Ishikawa (cell line): ENCODE data around the gene NAGLU.

Experiments used
- CEBPB ChIP-seq: IDR thresholded peaks from 2 replicates; pipeline ENCODE4 v1.6.1; 2012
- CREB1 ChIP-seq: IDR thresholded peaks from 2 replicates; pipeline ENCODE4 v1.6.1; 2012; ENCODE audit warnings: low read depth
- EGR1 ChIP-seq: IDR thresholded peaks from 2 replicates; pipeline ENCODE4 v1.6.1; 2012
- EP300 ChIP-seq: IDR thresholded peaks from 2 replicates; pipeline ENCODE4 v1.6.1; 2012; ENCODE audit warnings: borderline replicate concordance
- FOXM1 ChIP-seq: IDR thresholded peaks from 2 replicates; pipeline ENCODE4 v1.6.1; 2012; ENCODE audit warnings: low read depth, borderline replicate concordance
- NFIC ChIP-seq: IDR thresholded peaks from 2 replicates; pipeline ENCODE4 v1.6.1; 2012
- RAD21 ChIP-seq: IDR thresholded peaks from 2 replicates; pipeline ENCODE4 v1.6.1; 2012; ENCODE audit warnings: low read depth
- TAF1 ChIP-seq: IDR thresholded peaks from 2 replicates; pipeline ENCODE4 v1.6.1; 2012; ENCODE audit warnings: low read depth, mild to moderate bottlenecking
- TCF12 ChIP-seq: IDR thresholded peaks from 2 replicates; pipeline ENCODE4 v1.6.1; 2012; ENCODE audit warnings: low read depth
- TEAD4 ChIP-seq: IDR thresholded peaks from 2 replicates; pipeline ENCODE4 v1.6.1; 2012
- YY1 ChIP-seq: IDR thresholded peaks from 2 replicates; pipeline ENCODE4 v1.6.1; 2012; ENCODE audit warnings: low read depth
- ZBTB7A ChIP-seq: IDR thresholded peaks from 2 replicates; pipeline ENCODE4 v1.6.1; 2012; ENCODE audit warnings: low read depth
- TF ChIP-seq, protein P1 (sequence below): IDR thresholded peaks from 2 replicates; pipeline ENCODE4 v1.6.1; 2012; ENCODE audit warnings: low read depth, mild to moderate bottlenecking
- TF ChIP-seq, protein P2 (sequence below): IDR thresholded peaks from 2 replicates; pipeline ENCODE4 v1.6.1; 2012
- TF ChIP-seq, protein P3 (sequence below): IDR thresholded peaks from 2 replicates; pipeline ENCODE4 v1.6.1; 2012

NAGLU gene

DNA sequence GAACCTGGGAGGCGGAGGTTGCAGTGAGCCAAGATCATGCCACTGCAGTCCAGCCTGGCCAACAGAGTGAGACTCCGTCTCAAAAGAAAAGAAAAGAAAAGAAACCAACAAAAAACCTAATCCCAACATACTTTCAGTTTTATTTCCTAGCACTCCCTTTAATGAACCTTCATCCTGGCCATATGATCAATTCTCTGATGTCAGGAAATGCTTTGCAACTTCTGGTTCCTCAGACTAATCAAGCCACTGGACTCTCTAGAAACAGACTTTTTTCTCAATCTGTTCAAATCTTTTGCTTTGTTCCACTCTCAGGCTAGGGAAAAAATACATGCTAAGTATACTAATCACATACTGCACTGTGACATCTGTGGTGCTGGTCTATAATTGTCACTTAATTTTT lies 54.8 kb downstream of the NAGLU start:
- TF ChIP-seq, protein P1, sequence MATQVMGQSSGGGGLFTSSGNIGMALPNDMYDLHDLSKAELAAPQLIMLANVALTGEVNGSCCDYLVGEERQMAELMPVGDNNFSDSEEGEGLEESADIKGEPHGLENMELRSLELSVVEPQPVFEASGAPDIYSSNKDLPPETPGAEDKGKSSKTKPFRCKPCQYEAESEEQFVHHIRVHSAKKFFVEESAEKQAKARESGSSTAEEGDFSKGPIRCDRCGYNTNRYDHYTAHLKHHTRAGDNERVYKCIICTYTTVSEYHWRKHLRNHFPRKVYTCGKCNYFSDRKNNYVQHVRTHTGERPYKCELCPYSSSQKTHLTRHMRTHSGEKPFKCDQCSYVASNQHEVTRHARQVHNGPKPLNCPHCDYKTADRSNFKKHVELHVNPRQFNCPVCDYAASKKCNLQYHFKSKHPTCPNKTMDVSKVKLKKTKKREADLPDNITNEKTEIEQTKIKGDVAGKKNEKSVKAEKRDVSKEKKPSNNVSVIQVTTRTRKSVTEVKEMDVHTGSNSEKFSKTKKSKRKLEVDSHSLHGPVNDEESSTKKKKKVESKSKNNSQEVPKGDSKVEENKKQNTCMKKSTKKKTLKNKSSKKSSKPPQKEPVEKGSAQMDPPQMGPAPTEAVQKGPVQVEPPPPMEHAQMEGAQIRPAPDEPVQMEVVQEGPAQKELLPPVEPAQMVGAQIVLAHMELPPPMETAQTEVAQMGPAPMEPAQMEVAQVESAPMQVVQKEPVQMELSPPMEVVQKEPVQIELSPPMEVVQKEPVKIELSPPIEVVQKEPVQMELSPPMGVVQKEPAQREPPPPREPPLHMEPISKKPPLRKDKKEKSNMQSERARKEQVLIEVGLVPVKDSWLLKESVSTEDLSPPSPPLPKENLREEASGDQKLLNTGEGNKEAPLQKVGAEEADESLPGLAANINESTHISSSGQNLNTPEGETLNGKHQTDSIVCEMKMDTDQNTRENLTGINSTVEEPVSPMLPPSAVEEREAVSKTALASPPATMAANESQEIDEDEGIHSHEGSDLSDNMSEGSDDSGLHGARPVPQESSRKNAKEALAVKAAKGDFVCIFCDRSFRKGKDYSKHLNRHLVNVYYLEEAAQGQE: no peak
- TF ChIP-seq CREB1 (no peak), ZBTB7A (no peak), TEAD4 (no peak), EP300 (no peak), RAD21 (no peak), CEBPB (no peak), NFIC (no peak), YY1 (no peak), EGR1 (no peak), FOXM1 (no peak), TCF12 (no peak), TAF1 (no peak)
- TF ChIP-seq, protein P2, sequence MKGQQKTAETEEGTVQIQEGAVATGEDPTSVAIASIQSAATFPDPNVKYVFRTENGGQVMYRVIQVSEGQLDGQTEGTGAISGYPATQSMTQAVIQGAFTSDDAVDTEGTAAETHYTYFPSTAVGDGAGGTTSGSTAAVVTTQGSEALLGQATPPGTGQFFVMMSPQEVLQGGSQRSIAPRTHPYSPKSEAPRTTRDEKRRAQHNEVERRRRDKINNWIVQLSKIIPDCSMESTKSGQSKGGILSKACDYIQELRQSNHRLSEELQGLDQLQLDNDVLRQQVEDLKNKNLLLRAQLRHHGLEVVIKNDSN: no peak
- TF ChIP-seq, protein P3, sequence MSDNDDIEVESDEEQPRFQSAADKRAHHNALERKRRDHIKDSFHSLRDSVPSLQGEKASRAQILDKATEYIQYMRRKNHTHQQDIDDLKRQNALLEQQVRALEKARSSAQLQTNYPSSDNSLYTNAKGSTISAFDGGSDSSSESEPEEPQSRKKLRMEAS: no peak

DNA sequence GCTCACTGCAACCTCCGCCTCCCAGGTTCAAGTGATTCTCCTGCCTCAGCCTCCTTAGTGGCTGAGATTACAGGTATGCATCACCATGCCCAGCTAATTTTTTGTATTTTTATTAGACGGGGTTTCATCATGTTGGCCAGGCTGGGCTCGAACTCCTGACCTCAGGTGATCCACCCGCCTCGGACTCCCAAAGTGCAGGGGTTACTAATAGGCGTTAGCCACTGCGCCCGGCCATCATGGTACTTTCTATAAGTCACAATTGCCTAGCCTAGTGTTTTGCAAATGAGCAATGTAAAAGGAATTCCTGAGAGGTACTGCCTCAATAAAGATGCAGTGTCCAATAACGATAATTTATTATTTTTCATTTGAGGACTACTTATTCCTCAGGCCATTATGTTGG lies 55.4 kb downstream of the NAGLU start:
- TF ChIP-seq NFIC (no peak), EP300 (no peak)
- TF ChIP-seq, protein P2: no peak
- TF ChIP-seq, protein P1: no peak
